Thyroid gland (tissue), 4 donors: ENCODE results near the gene BORCS6.

Experiments
- CTCF ChIP-seq, 6 experiments: fragments of 200-600 bp in 3 of 6; fragments of 450-650 bp in 3 of 6; sonication (generic) in 3 of 6; IDR thresholded peaks; one replicate each; pipeline ENCODE4 v1.5.1; 2016 to 2019; ENCODE audit warnings: antibody characterized with exemption in 6 of 6, mild to moderate bottlenecking in 2 of 6, inconsistent platforms in 1 of 6, moderate library complexity in 1 of 6
- POLR2A ChIP-seq, 2 donors: fragments of 450-650 bp; IDR thresholded peaks; one replicate each; pipeline ENCODE4 v1.6.1; 2017; ENCODE audit warnings: antibody characterized with exemption in 2 of 2, mild to moderate bottlenecking in 2 of 2, moderate library complexity in 1 of 2

- TF ChIP-seq CTCF (IDR thresholded peaks at IDR 0.05) (no peak), POLR2A (IDR thresholded peaks at IDR 0.05) (no peak)
Observed at GRCh38 chr17:8148560-8148959, 41.4 kb downstream of the BORCS6 start.
